ENCODE measurements around the gene NCOA3. TPM values are rescaled to one million over a fixed set of nuclear protein-coding genes. Genes with fewer than 3 reads are reported as not detected.
A peak's percentile ranks its signal among the peaks of the same experiment; 100 is the strongest.
"Not testable (repeated sequence)": the region's sequence is repeated elsewhere in the genome, so short reads cannot be mapped to it uniquely, and the experiment has no call there.

The NCOA3 gene
- total RNA-seq, 1 donor from 2014 or later, result 21.6 TPM

- intact Hi-C loops (cut with DNase I), result loop anchor here (5.0 kb wide), 1 partner anchor 74 kb away; the partner anchor contains the start of gene NCOA3
- peak; percentile 91 for ATAC-seq
These were observed 74.9 kb downstream of the NCOA3 start for GRCh38 chr20:47576516-47577033.

GRCh38 chr20:47577314-47577713 is 75.6 kb downstream of the NCOA3 start:
- intact Hi-C loops (cut with DNase I), result loop anchor here (5.0 kb wide), 1 partner anchor 75 kb away; the partner anchor contains the start of gene NCOA3
- no peak for ATAC-seq
- DNase-seq (ENCODE audit: missing footprints), result no peak

More at GRCh38 chr20:47576516-47577033, 74.9 kb downstream of the NCOA3 start:
- no peak for DNase-seq (ENCODE audit: missing footprints)

GRCh38 chr20:47578543-47578942 is 76.9 kb downstream of the NCOA3 start:
- intact Hi-C loops (cut with DNase I), result loop anchor here (5.0 kb wide), 1 partner anchor 76 kb away; the partner anchor contains the start of gene NCOA3
- ATAC-seq (no peak), DNase-seq (ENCODE audit: missing footprints) (no peak)

- DNase-seq (ENCODE audit: missing footprints); ATAC-seq; intact Hi-C loops (cut with DNase I): not testable (repeated sequence)
These were observed 79.0 kb downstream of the NCOA3 start for GRCh38 chr20:47580686-47581085.

GRCh38 chr20:47581090-47581489 is 79.4 kb downstream of the NCOA3 start:
- no peak for ATAC-seq
- intact Hi-C loops (cut with DNase I), result no loop called here
- no peak for DNase-seq (ENCODE audit: missing footprints)

GRCh38 chr20:47583551-47583950 is 81.9 kb downstream of the NCOA3 start:
- ATAC-seq, result no peak
- intact Hi-C loops (cut with DNase I), result no loop called here
- DNase-seq (ENCODE audit: missing footprints), result no peak

- peak; percentile 37 for ATAC-seq
- intact Hi-C loops (cut with DNase I), result no loop called here
- DNase-seq (ENCODE audit: missing footprints), result no peak
These were observed 83.5 kb downstream of the NCOA3 start for GRCh38 chr20:47585087-47585747.

GRCh38 chr20:47586649-47587294 is 85.1 kb downstream of the NCOA3 start:
- DNase-seq (ENCODE audit: missing footprints) (no peak), ATAC-seq (no peak)
- intact Hi-C loops (cut with DNase I), result no loop called here

GRCh38 chr20:47588158-47588557 is 86.5 kb downstream of the NCOA3 start:
- intact Hi-C loops (cut with DNase I), result no loop called here

GRCh38 chr20:47591231-47591630 is 89.5 kb downstream of the NCOA3 start:
- intact Hi-C loops (cut with DNase I), result no loop called here
- DNase-seq (ENCODE audit: missing footprints) (no peak), ATAC-seq (no peak)

More at GRCh38 chr20:47588158-47588557, 86.5 kb downstream of the NCOA3 start:
- DNase-seq (ENCODE audit: missing footprints) (no peak), ATAC-seq (no peak)

GRCh38 chr20:47594157-47594556 is 92.5 kb downstream of the NCOA3 start:
- no peak for ATAC-seq
- no peak for DNase-seq (ENCODE audit: missing footprints)
- intact Hi-C loops (cut with DNase I), result no loop called here

GRCh38 chr20:47595138-47595537 is 93.5 kb downstream of the NCOA3 start:
- ATAC-seq; intact Hi-C loops (cut with DNase I); DNase-seq (ENCODE audit: missing footprints): not testable (repeated sequence)

GRCh38 chr20:47596003-47596571 is 94.4 kb downstream of the NCOA3 start:
- ATAC-seq, result no peak

GRCh38 chr20:47597090-47597489 is 95.4 kb downstream of the NCOA3 start:
- intact Hi-C loops (cut with DNase I), result no loop called here
- ATAC-seq (no peak), DNase-seq (ENCODE audit: missing footprints) (no peak)

More at GRCh38 chr20:47596003-47596571, 94.4 kb downstream of the NCOA3 start:
- no peak for DNase-seq (ENCODE audit: missing footprints)
- intact Hi-C loops (cut with DNase I), result no loop called here

- intact Hi-C loops (cut with DNase I), result no loop called here
- DNase-seq (ENCODE audit: missing footprints) (no peak), ATAC-seq (no peak)
These were observed 97.4 kb downstream of the NCOA3 start for GRCh38 chr20:47598911-47599744.

- intact Hi-C loops (cut with DNase I), result no loop called here
These were observed 99.4 kb downstream of the NCOA3 start for GRCh38 chr20:47600967-47601547.

GRCh38 chr20:47603260-47603659 is 101.6 kb downstream of the NCOA3 start:
- intact Hi-C loops (cut with DNase I), result no loop called here
- peak; percentile 34 for ATAC-seq
- DNase-seq (ENCODE audit: missing footprints), result peak; percentile 8

More at GRCh38 chr20:47600967-47601547, 99.4 kb downstream of the NCOA3 start:
- DNase-seq (ENCODE audit: missing footprints) (no peak), ATAC-seq (no peak)

GRCh38 chr20:47605673-47606413 is 104.2 kb downstream of the NCOA3 start:
- intact Hi-C loops (cut with DNase I), result no loop called here
- ATAC-seq, result no peak
- DNase-seq (ENCODE audit: missing footprints), result no peak

All from Right ventricle myocardium inferior (tissue), 1 donor.